NCI-H460 (cell line): Measurements from ENCODE around the gene NLRP4. TPM values are rescaled to one million over a fixed set of nuclear protein-coding genes. Genes with fewer than 3 reads are reported as not detected.
A peak's percentile ranks its signal among the peaks of the same experiment; 100 is the strongest.

Experiments
- DNase-seq: peaks from one replicate; pipeline ENCODE4 v3.0.0-alpha.2; 2016; ENCODE audit warnings: low read depth; ENCODE audit errors: extremely low read depth
- polyA plus RNA-seq: library from polyadenylated mRNA; depleted of rRNA; stranded (reverse); fragments of >200 nt; gene quantifications from 2 replicates; pipeline ENCODE4 v1.2.3, GENCODE V29; 2014; cell fraction: nucleus; rRNA removed
- total RNA-seq: library from RNA; depleted of rRNA; stranded (reverse); fragments of >200 nt; shearing (Covaris generic); gene quantifications from 2 replicates; pipeline ENCODE4 v1.2.3, GENCODE V29; 2014; rRNA removed

Gene NLRP4, protein sequence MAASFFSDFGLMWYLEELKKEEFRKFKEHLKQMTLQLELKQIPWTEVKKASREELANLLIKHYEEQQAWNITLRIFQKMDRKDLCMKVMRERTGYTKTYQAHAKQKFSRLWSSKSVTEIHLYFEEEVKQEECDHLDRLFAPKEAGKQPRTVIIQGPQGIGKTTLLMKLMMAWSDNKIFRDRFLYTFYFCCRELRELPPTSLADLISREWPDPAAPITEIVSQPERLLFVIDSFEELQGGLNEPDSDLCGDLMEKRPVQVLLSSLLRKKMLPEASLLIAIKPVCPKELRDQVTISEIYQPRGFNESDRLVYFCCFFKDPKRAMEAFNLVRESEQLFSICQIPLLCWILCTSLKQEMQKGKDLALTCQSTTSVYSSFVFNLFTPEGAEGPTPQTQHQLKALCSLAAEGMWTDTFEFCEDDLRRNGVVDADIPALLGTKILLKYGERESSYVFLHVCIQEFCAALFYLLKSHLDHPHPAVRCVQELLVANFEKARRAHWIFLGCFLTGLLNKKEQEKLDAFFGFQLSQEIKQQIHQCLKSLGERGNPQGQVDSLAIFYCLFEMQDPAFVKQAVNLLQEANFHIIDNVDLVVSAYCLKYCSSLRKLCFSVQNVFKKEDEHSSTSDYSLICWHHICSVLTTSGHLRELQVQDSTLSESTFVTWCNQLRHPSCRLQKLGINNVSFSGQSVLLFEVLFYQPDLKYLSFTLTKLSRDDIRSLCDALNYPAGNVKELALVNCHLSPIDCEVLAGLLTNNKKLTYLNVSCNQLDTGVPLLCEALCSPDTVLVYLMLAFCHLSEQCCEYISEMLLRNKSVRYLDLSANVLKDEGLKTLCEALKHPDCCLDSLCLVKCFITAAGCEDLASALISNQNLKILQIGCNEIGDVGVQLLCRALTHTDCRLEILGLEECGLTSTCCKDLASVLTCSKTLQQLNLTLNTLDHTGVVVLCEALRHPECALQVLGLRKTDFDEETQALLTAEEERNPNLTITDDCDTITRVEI
- not detected in 2 replicates for total RNA-seq
- 0.40 TPM in 1 of 2 replicates, not detected in the other for polyA plus RNA-seq

DNA sequence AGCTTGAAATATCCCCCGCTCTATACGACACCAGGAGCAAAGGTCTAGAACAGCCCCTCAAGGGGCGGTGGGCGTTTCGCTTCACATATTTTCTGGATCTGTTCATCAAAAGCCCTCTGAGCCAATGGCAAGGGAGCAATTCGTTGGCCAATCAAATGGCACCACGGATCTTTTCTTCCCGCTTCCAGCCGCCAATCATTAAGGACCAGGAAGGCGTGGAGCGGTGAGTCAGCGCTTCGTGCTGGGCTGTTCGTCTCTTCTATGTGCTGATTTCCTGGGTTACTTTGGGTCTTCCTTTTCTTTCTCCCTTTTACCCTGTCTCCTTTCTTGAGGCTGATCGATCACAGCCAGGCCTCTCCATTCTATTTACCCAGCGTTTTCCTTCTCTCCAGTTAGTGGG lies at the start of gene NLRP4:
Gene NLRP4, plus strand, starts transcription at position 201 of the 400 bp plus-strand sequence. CDS start 15,541 bp downstream, outside the sequence.
- DNase-seq: no peak

GRCh38 chr19:55795021-55795420 lies 41.3 kb upstream of the NLRP4 start:
- DNase-seq: no peak

GRCh38 chr19:55801416-55801815 lies 34.9 kb upstream of the NLRP4 start:
- DNase-seq: no peak

- DNase-seq: no peak
Measured at GRCh38 chr19:55802281-55802680, 34.1 kb upstream of the NLRP4 start.

GRCh38 chr19:55809381-55810058 lies 26.8 kb upstream of the NLRP4 start:
- peak; percentile 63 for DNase-seq

DNA sequence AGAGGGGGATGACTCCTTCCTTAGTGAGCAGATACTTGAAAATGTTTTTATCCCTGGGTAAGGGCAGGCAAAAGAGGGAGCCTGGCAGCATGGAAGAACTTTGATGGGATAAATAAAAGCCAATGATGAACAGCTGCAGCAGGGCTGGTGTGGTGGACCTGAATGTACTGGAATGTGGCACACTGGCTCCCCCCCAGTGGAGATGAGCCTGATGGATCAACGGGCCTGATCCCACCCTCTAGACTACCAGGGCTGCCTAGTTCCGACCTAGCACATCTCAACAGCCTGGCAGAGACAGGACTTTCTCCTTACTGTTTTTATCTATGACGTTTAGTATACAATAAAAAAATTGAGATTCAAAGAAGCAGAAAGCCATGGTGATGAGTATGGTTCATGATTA lies 25.0 kb upstream of the NLRP4 start:
- no peak for DNase-seq

DNA sequence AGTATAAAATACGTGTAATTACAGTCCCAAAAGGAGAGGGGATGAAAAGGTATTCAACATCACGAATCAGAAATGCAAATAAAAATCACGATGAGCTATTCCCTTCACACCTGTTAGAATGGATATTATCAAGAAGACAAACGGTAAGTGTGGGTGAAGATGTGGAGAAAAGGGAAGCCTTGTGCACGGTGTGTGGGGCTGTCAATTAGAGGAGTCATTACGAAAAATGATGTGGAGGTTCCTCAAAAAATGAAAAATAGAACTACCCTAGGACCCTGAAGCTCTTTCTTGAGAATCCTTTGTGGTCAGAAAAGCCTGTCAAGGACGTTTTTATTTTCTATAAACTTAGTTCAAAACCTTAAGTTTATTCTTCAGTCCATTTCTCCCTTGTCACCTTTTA lies 23.9 kb upstream of the NLRP4 start:
- no peak for DNase-seq

DNA sequence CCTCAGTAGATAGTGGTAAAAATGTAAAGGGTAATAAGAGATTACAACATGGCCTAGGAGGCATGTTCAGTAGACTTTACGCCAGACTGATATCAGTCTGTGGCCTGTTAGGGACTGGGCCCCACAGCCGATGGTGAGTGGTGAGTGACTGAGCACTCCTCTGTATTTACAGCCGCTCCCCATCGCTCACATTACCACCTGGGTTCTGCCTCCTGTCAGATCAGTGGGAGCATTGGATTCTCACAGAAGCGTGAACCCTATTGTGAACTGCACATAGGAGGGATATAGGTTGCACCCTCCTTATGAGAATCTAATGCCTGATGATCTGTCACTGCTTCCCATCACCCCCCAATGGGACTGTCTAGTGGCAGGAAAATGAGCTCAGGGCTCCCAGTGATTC lies 22.4 kb upstream of the NLRP4 start:
- no peak for DNase-seq

- no peak for DNase-seq
Measured at GRCh38 chr19:55820037-55820436, 16.3 kb upstream of the NLRP4 start.

GRCh38 chr19:55830656-55831055 lies 5.7 kb upstream of the NLRP4 start:
- DNase-seq: peak; percentile 3

DNA sequence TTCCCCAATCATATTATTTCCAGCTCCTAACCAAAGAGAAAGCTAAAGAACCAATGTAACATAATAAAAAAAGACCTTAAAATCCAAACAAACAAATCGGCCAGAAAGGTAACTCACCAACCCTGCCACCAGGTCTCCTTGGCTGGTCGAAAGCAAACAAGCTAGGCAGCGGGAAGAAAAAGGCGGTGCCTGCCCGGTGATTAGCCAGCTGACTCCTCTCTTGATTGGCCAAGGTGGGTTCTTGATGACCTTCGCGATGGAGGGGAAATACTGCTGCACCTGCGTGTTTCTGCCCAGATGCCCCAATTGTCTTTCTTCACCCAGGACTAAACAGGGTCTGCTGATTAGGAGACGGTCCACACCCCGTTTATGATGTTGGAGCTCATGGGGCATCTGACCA lies 4.5 kb upstream of the NLRP4 start, which contains the start of gene NLRP11:
Gene NLRP11, minus strand, starts transcription at position 154 of the 400 bp plus-strand sequence. CDS start 13,825 bp downstream, outside the sequence.
- no peak for DNase-seq

GRCh38 chr19:55832676-55833075 lies 3.7 kb upstream of the NLRP4 start:
- no peak for DNase-seq

DNA sequence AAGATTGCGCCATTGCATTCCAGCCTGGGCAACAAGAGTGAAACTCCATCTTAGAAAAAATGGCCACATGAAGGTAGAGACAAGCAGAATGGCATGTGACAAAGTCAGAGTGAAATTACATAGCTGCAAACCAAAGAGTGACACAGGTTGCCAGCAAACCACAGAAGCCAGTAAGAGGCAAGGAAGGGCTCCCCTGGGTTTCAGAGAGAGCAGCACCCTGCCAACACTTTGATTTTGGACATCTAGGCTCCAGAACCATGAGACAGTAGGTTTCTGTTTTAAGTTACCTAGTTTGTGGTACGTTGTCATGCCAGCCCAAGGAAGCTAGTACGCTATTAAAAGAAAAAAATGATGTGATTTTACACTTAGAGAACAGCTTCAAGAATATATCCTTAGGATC lies 1.9 kb downstream of the NLRP4 start:
- DNase-seq: no peak

GRCh38 chr19:55838906-55839305 lies 2.6 kb downstream of the NLRP4 start:
- no peak for DNase-seq

GRCh38 chr19:55855160-55855559 lies 18.8 kb downstream of the NLRP4 start:
- DNase-seq: no peak

DNA sequence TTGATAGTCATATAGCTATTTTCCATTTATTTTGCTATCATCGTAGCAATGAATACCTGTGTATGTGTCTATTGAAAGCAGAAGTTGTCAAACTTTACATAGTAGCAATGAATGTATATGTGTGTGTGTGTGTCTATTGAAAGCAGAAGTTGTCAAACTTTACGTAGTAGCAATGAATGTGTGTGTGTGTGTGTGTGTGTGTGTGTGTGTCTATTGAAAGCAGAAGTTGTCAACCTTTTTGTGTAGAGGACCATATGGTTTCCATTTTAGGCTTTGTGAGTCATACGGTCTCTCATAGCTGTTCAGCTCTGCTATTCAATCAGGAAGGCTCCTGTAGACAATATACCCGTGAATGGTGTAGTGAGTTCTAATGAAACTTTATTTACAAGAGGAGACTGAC lies 20.8 kb downstream of the NLRP4 start:
- no peak for DNase-seq

- DNase-seq: no peak
Measured at GRCh38 chr19:55857974-55858373, 21.6 kb downstream of the NLRP4 start.

DNA sequence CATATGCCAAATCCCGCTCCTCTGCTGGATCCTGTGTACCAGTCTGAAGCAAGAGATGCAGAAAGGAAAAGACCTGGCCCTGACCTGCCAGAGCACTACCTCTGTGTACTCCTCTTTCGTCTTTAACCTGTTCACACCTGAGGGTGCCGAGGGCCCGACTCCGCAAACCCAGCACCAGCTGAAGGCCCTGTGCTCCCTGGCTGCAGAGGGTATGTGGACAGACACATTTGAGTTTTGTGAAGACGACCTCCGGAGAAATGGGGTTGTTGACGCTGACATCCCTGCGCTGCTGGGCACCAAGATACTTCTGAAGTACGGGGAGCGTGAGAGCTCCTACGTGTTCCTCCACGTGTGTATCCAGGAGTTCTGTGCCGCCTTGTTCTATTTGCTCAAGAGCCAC lies 22.1 kb downstream of the NLRP4 start:
- no peak for DNase-seq

DNA sequence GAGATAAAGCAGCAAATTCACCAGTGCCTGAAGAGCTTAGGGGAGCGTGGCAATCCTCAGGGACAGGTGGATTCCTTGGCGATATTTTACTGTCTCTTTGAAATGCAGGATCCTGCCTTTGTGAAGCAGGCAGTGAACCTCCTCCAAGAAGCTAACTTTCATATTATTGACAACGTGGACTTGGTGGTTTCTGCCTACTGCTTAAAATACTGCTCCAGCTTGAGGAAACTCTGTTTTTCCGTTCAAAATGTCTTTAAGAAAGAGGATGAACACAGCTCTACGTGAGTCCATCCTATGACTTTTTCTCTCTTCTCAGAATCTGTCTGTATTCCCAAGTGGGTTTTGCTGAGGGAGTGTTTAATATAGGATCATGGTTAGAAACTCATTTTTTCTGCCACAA lies 22.6 kb downstream of the NLRP4 start:
- no peak for DNase-seq

- no peak for DNase-seq
Measured at GRCh38 chr19:55866521-55866920, 30.2 kb downstream of the NLRP4 start.

DNA sequence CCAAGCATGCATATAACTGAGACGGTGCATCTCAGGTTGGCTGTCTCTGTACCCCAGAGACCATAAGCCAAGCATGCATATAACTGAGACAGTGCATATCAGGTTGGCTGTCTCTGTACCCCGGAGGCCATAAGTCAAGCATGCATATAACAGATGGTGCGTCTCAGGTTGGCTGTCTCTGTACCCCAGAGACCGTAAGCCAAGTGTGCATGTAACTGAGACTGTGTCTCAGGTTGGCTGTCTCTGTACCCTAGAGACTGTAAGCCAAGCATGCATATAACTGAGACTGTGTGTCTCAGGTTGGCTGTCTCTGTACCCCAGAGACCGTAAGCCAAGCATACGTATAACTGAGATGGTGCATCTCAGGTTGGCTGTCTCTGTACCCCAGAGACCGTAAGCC lies 30.8 kb downstream of the NLRP4 start:
- no peak for DNase-seq
